SK-N-SH (cell line): ENCODE measurements around the gene CYLD.

Experiments used
- FOXJ3 ChIP-seq: sonication (generic); formaldehyde crosslinking; IDR thresholded peaks from 2 replicates; pipeline ENCODE4 v1.5.1; 2020; ENCODE audit warnings: mild to moderate bottlenecking, missing genetic modification reagents
- MXI1 ChIP-seq: IDR thresholded peaks from 2 replicates; pipeline ENCODE4 v1.6.1; 2012; ENCODE audit warnings: mild to moderate bottlenecking, low read depth, low read length, improper control_type of control experiment
- TF ChIP-seq, protein P1 (sequence below): fragments of 150-350 bp; IDR thresholded peaks from 2 replicates; pipeline ENCODE4 v1.6.1; 2016; ENCODE audit warnings: mild to moderate bottlenecking, low read depth, low read length
- TF ChIP-seq, protein P2 (sequence below): fragments of 200-600 bp; sonication (generic); IDR thresholded peaks from 2 replicates; pipeline ENCODE4 v1.6.1; 2017; ENCODE audit warnings: antibody characterized with exemption, mild to moderate bottlenecking, moderate library complexity

DNA sequence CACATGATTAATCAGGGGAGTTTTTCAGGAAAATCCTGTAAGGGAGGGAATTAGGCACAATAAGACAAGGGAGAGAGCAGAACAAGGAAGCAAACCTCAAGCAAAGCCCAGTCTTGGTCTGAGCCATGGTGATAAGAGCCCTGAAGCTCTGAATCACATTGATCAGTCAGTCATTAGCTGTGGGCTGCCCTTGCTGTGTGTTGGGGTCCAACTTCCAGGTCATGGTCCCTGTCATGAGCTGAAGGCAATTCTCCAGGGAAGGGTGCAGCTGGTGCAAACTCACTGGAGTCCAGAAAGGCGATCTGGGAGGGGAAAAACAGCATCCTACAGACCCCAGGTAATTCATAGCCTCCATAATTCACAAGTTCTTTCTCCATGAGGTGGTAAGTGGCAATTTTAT lies 89.9 kb downstream of the CYLD start:
- TF ChIP-seq MXI1 (no peak), FOXJ3 (CRISPR knock-in tag) (no peak)
- TF ChIP-seq, protein P1, sequence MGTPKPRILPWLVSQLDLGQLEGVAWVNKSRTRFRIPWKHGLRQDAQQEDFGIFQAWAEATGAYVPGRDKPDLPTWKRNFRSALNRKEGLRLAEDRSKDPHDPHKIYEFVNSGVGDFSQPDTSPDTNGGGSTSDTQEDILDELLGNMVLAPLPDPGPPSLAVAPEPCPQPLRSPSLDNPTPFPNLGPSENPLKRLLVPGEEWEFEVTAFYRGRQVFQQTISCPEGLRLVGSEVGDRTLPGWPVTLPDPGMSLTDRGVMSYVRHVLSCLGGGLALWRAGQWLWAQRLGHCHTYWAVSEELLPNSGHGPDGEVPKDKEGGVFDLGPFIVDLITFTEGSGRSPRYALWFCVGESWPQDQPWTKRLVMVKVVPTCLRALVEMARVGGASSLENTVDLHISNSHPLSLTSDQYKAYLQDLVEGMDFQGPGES = no peak
- TF ChIP-seq, protein P2, sequence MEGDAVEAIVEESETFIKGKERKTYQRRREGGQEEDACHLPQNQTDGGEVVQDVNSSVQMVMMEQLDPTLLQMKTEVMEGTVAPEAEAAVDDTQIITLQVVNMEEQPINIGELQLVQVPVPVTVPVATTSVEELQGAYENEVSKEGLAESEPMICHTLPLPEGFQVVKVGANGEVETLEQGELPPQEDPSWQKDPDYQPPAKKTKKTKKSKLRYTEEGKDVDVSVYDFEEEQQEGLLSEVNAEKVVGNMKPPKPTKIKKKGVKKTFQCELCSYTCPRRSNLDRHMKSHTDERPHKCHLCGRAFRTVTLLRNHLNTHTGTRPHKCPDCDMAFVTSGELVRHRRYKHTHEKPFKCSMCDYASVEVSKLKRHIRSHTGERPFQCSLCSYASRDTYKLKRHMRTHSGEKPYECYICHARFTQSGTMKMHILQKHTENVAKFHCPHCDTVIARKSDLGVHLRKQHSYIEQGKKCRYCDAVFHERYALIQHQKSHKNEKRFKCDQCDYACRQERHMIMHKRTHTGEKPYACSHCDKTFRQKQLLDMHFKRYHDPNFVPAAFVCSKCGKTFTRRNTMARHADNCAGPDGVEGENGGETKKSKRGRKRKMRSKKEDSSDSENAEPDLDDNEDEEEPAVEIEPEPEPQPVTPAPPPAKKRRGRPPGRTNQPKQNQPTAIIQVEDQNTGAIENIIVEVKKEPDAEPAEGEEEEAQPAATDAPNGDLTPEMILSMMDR = no peak
